GM12874 (cell line): ENCODE data around the gene PDZD8.

Experiments used
- TF ChIP-seq, protein P1 (sequence below): IDR thresholded peaks from 2 replicates; pipeline ENCODE4 v1.5.1; 2011; ENCODE audit warnings: low read depth, mild to moderate bottlenecking, control low read depth, low read length, moderate library complexity; ENCODE audit not compliant: insufficient read depth

The PDZD8 gene, protein sequence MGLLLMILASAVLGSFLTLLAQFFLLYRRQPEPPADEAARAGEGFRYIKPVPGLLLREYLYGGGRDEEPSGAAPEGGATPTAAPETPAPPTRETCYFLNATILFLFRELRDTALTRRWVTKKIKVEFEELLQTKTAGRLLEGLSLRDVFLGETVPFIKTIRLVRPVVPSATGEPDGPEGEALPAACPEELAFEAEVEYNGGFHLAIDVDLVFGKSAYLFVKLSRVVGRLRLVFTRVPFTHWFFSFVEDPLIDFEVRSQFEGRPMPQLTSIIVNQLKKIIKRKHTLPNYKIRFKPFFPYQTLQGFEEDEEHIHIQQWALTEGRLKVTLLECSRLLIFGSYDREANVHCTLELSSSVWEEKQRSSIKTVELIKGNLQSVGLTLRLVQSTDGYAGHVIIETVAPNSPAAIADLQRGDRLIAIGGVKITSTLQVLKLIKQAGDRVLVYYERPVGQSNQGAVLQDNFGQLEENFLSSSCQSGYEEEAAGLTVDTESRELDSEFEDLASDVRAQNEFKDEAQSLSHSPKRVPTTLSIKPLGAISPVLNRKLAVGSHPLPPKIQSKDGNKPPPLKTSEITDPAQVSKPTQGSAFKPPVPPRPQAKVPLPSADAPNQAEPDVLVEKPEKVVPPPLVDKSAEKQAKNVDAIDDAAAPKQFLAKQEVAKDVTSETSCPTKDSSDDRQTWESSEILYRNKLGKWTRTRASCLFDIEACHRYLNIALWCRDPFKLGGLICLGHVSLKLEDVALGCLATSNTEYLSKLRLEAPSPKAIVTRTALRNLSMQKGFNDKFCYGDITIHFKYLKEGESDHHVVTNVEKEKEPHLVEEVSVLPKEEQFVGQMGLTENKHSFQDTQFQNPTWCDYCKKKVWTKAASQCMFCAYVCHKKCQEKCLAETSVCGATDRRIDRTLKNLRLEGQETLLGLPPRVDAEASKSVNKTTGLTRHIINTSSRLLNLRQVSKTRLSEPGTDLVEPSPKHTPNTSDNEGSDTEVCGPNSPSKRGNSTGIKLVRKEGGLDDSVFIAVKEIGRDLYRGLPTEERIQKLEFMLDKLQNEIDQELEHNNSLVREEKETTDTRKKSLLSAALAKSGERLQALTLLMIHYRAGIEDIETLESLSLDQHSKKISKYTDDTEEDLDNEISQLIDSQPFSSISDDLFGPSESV

GRCh38 chr10:117375360-117376178 lies at the start of gene PDZD8:
TSS of gene PDZD8 (minus strand) at chr10:117375440. CDS start at chr10:117375227, 213 bp downstream.
- TF ChIP-seq, protein P1, sequence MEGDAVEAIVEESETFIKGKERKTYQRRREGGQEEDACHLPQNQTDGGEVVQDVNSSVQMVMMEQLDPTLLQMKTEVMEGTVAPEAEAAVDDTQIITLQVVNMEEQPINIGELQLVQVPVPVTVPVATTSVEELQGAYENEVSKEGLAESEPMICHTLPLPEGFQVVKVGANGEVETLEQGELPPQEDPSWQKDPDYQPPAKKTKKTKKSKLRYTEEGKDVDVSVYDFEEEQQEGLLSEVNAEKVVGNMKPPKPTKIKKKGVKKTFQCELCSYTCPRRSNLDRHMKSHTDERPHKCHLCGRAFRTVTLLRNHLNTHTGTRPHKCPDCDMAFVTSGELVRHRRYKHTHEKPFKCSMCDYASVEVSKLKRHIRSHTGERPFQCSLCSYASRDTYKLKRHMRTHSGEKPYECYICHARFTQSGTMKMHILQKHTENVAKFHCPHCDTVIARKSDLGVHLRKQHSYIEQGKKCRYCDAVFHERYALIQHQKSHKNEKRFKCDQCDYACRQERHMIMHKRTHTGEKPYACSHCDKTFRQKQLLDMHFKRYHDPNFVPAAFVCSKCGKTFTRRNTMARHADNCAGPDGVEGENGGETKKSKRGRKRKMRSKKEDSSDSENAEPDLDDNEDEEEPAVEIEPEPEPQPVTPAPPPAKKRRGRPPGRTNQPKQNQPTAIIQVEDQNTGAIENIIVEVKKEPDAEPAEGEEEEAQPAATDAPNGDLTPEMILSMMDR, result no peak

GRCh38 chr10:117424171-117424570 lies 48.9 kb upstream of the PDZD8 start:
- TF ChIP-seq, protein P1, result no peak

- TF ChIP-seq, protein P1, result no peak
These were observed 46.7 kb upstream of the PDZD8 start for GRCh38 chr10:117421985-117422384.

GRCh38 chr10:117420768-117421167 lies 45.5 kb upstream of the PDZD8 start:
- TF ChIP-seq, protein P1, result no peak

- TF ChIP-seq, protein P1, result no peak
These were observed 44.7 kb upstream of the PDZD8 start for GRCh38 chr10:117419921-117420320.

DNA sequence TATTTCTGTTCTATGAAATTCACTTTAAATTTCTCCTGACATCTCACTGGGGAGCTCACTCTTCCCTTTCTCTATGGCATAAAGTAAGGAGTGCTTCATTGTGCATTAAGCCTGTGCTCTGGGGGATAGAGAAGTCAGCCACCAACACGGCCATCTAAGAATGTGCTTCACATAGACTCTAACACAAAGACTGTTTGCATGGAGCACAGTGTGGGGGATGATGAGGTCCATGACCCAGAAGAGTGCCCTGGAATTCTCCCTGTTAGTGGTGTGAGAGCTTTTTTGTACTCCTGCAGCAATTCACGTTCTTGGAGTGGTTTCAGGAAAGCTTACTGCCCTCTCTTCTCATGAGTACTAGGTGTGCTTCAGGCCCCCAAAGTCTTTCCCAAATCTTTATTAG lies 43.9 kb upstream of the PDZD8 start:
- TF ChIP-seq, protein P1, result no peak
